SK-N-SH (cell line): ENCODE measurements around the gene PCSK7. TPM values are rescaled to one million over a fixed set of nuclear protein-coding genes. Genes with fewer than 3 reads are reported as not detected.

ENCODE experiments used
- CTCF ChIA-PET: fragments of 300-600, 350-600 bp; formaldehyde crosslinking; extraction: SDS; loops from one replicate; lab custom pipeline; 2021; lab: Yijun Ruan, JAX
- POLR2A ChIA-PET: fragments of 350-600 bp; sonication (Branson Sonifier 250); formaldehyde crosslinking; extraction: SDS; loops from one replicate; lab custom pipeline; 2020; ENCODE audit warnings: antibody characterized with exemption, inconsistent platforms; lab: Yijun Ruan, JAX
- DNase-seq: peaks from one replicate; pipeline ENCODE4 v3.0.0; 2012
- H2AFZ ChIP-seq: fragments of 200-600 bp; sonication (generic); 2 replicates; pipeline ENCODE4 v1.8.1; 2016; ENCODE audit warnings: antibody characterized with exemption, mild to moderate bottlenecking, low read depth
- H3F3A ChIP-seq: fragments of 200-600 bp; sonication (generic); replicated peaks from 2 replicates; pipeline ENCODE3; 2016; ENCODE audit warnings: antibody characterized with exemption, mild to moderate bottlenecking; ENCODE audit not compliant: insufficient read depth
- H3K27ac ChIP-seq, 2 experiments: fragments of 200-500 bp in 1 of 2; fragments of 200-600 bp in 1 of 2; sonication (Bioruptor generic) in 1 of 2; sonication (generic), shearing (Covaris generic) in 1 of 2; 2 replicates each; pipeline versions ENCODE4 v1.5.1 to v1.6.1; 2014 to 2016; ENCODE audit warnings: low read depth in 2 of 2, inconsistent platforms in 1 of 2, low read length in 1 of 2, mild to moderate bottlenecking in 1 of 2, mixed read lengths in 1 of 2
- H3K27me3 ChIP-seq: fragments of 200-600 bp; sonication (generic), shearing (Covaris generic); 2 replicates; pipeline ENCODE4 v1.6.1; 2016; ENCODE audit warnings: mixed run types; ENCODE audit not compliant: insufficient read depth
- H3K36me3 ChIP-seq, 2 experiments: fragments of 200-500 bp in 1 of 2; fragments of 200-600 bp in 1 of 2; sonication (Bioruptor generic) in 1 of 2; sonication (generic) in 1 of 2; replicated peaks in 1 of 2; 2 replicates each; pipeline versions ENCODE3 to v1.5.1; 2014 to 2016; ENCODE audit warnings: low read length in 1 of 2, mild to moderate bottlenecking in 1 of 2; ENCODE audit not compliant: insufficient read depth in 2 of 2, control insufficient read depth in 1 of 2
- H3K4me1 ChIP-seq, 2 experiments: fragments of 200-500 bp in 1 of 2; fragments of 200-600 bp in 1 of 2; sonication (Bioruptor generic) in 1 of 2; sonication (generic), shearing (Covaris generic) in 1 of 2; 2 replicates each; pipeline versions ENCODE4 v1.5.1 to v1.6.1; 2014 to 2016; ENCODE audit warnings: low read depth in 1 of 2, low read length in 1 of 2, mixed run types in 1 of 2; ENCODE audit not compliant: insufficient read depth in 2 of 2, control insufficient read depth in 1 of 2
- H3K4me2 ChIP-seq: fragments of 200-600 bp; sonication (generic), shearing (Covaris generic); 2 replicates; pipeline ENCODE4 v1.6.1; 2017; ENCODE audit warnings: mixed run types
- H3K4me3 ChIP-seq, 2 experiments: fragments of 200-500 bp in 1 of 2; fragments of 200-600 bp in 1 of 2; sonication (Bioruptor generic) in 1 of 2; sonication (generic), shearing (Covaris generic) in 1 of 2; 2 replicates each; pipeline versions ENCODE4 v1.5.1 to v1.8.1; 2014 to 2016; ENCODE audit warnings: low read depth in 2 of 2, inconsistent platforms in 1 of 2, low read length in 1 of 2, mild to moderate bottlenecking in 1 of 2, mixed read lengths in 1 of 2, moderate library complexity in 1 of 2
- H3K79me2 ChIP-seq: fragments of 200-600 bp; sonication (generic); 2 replicates; pipeline ENCODE4 v1.8.1; 2017; ENCODE audit warnings: mild to moderate bottlenecking; ENCODE audit not compliant: insufficient read depth
- H3K9ac ChIP-seq: fragments of 200-600 bp; sonication (generic); 2 replicates; pipeline ENCODE4 v1.6.1; 2017; ENCODE audit warnings: mixed run types
- H3K9me2 ChIP-seq: fragments of 200-600 bp; sonication (generic); 2 replicates; pipeline ENCODE4 v1.6.1; 2017; ENCODE audit warnings: mixed run types
- H3K9me3 ChIP-seq: fragments of 200-600 bp; sonication (generic); 2 replicates; pipeline ENCODE4 v1.6.1; 2017; ENCODE audit warnings: mixed run types, mild to moderate bottlenecking, moderate library complexity
- H4K20me1 ChIP-seq: fragments of 200-600 bp; sonication (generic); 2 replicates; pipeline ENCODE4 v1.6.1; 2017; ENCODE audit warnings: mild to moderate bottlenecking, mixed run types; ENCODE audit not compliant: insufficient read depth
- EP300 ChIP-seq, 2 experiments: IDR thresholded peaks; 2 replicates each; pipeline versions ENCODE4 v1.4.0 to v1.6.1; 2012; ENCODE audit warnings: borderline replicate concordance in 1 of 2, low read depth in 1 of 2, low read length in 1 of 2
- EZH2phosphoT487 ChIP-seq: fragments of 200-600 bp; sonication (generic); IDR thresholded peaks from 2 replicates; pipeline ENCODE4 v1.6.1; 2017; ENCODE audit warnings: low read depth, mixed run types, mild to moderate bottlenecking, antibody characterized with exemption, moderate library complexity, borderline replicate concordance
- FOSL2 ChIP-seq: IDR thresholded peaks from 2 replicates; pipeline ENCODE4 v1.4.0; 2012; ENCODE audit warnings: low read depth, mild to moderate bottlenecking, moderate library complexity, borderline replicate concordance
- FOXJ3 ChIP-seq: sonication (generic); formaldehyde crosslinking; IDR thresholded peaks from 2 replicates; pipeline ENCODE4 v1.5.1; 2020; ENCODE audit warnings: mild to moderate bottlenecking, missing genetic modification reagents
- PBX3 ChIP-seq: IDR thresholded peaks from 2 replicates; pipeline ENCODE4; 2012
- POLR2AphosphoS5 ChIP-seq: IDR thresholded peaks from 2 replicates; pipeline ENCODE4 v1.6.1; 2012; ENCODE audit warnings: low read depth, low read length
- REST ChIP-seq: IDR thresholded peaks from 2 replicates; pipeline ENCODE4 v1.6.1; 2012; ENCODE audit warnings: mild to moderate bottlenecking, low read depth, low read length, moderate library complexity
- SMC3 ChIP-seq: IDR thresholded peaks from 2 replicates; pipeline ENCODE4 v1.6.1; 2012; ENCODE audit warnings: low read depth, low read length, improper control_type of control experiment
- TAF1 ChIP-seq: IDR thresholded peaks from 2 replicates; pipeline ENCODE4 v1.6.1; 2012; ENCODE audit warnings: low read depth, mild to moderate bottlenecking, low read length, moderate library complexity, borderline replicate concordance
- TEAD4 ChIP-seq: IDR thresholded peaks from 2 replicates; pipeline ENCODE4 v1.4.0; 2012; ENCODE audit warnings: mild to moderate bottlenecking, borderline replicate concordance; ENCODE audit not compliant: insufficient read depth
- ZBTB33 ChIP-seq: IDR thresholded peaks from 2 replicates; pipeline ENCODE4 v1.4.0; 2012; ENCODE audit warnings: low read depth, borderline replicate concordance
- WGBS: methylation state at CpG from one replicate; pipeline ENCODE4 v1.1.6; 2017; ENCODE audit warnings: low lambda C conversion rate; 5-methylcytosine and 5-hydroxymethylcytosine counted together
- polyA plus RNA-seq, 3 experiments: library from polyadenylated mRNA; depleted of rRNA; stranded (reverse); fragments of >200 nt; gene quantifications; 2 replicates each; pipeline ENCODE4 v1.2.3, GENCODE V29; 2012
- TF ChIP-seq, protein P1 (sequence below): IDR thresholded peaks from 2 replicates; pipeline ENCODE4 v1.4.0; 2012; ENCODE audit warnings: low read depth

PCSK7 gene
- polyA plus RNA-seq, 1 of the 3 experiments (the other 2 are of a cell fraction) = 49.7 TPM

- no peak overlapping the region for H2AFZ ChIP-seq
- peaks cover 7% of the 10 kb centered on the region for H3F3A ChIP-seq
- H3K27me3 ChIP-seq = no peaks in the 10 kb centered on the region
- ChIA-PET CTCF (interaction anchor here (0.6 to 6.4 kb wide), 8 partner anchors 10 to 322 kb away, joined by 3 to 54 read pairs (median 4); partner anchors contain the start of genes PCSK7 and RNF214), POLR2A (no interaction called here)
- H3K36me3 ChIP-seq = peaks cover 8 to 14% of the 10 kb centered on the region in 2 experiments
- H3K79me2 ChIP-seq = peaks cover 11% of the 10 kb centered on the region; the same call in 1 of the 2 replicates
- TF ChIP-seq EP300 (IDR thresholded peaks at IDR 0.05; ENCODE audit: borderline replicate concordance in 1 of 2, low read depth in 1 of 2, low read length in 1 of 2) (no peak), TAF1 (no peak), PBX3 (no peak), SMC3 (no peak), FOSL2 (no peak), ZBTB33 (no peak), POLR2AphosphoS5 (no peak), REST (no peak), FOXJ3 (no peak), EZH2phosphoT487 (no peak), TEAD4 (no peak)
- TF ChIP-seq, protein P1, sequence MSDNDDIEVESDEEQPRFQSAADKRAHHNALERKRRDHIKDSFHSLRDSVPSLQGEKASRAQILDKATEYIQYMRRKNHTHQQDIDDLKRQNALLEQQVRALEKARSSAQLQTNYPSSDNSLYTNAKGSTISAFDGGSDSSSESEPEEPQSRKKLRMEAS = no peak
- no peaks in the 10 kb centered on the region for H4K20me1 ChIP-seq
- H3K4me1 ChIP-seq = peaks cover 10 to 20% of the 10 kb centered on the region in 2 experiments; a peak in 2 of 4 replicates
- no peak for DNase-seq
- no peak overlapping the region for H3K4me2 ChIP-seq
- WGBS = 92% methylated on average over 9 of the region's 10 CpGs
- no peak overlapping the region for H3K27ac ChIP-seq
- H3K9me2 ChIP-seq = no peaks in the 10 kb centered on the region
- H3K9me3 ChIP-seq = no peaks in the 10 kb centered on the region
- no peak overlapping the region for H3K9ac ChIP-seq
- H3K4me3 ChIP-seq = no peak overlapping the region
Observed at GRCh38 chr11:117182551-117182935, 49.3 kb downstream of the PCSK7 start.
